HG03575 (cell line): Measurements from ENCODE around the gene ZDBF2.
"Not testable (repeated sequence)": the region's sequence is repeated elsewhere in the genome, so short reads cannot be mapped to it uniquely, and the experiment has no call there.

Experiments
- ATAC-seq: cut with Tn5 transposase; IDR thresholded peaks from one replicate; pipeline ENCODE4 v1.9.1; 2021; ENCODE audit not compliant: unreplicated experiment, insufficient number of reproducible peaks, low FRiP score; ENCODE audit errors: extremely low read depth

The ZDBF2 gene

GRCh38 chr2:206257861-206258260, 16.6 kb upstream of the ZDBF2 start:
- ATAC-seq, result no peak

DNA sequence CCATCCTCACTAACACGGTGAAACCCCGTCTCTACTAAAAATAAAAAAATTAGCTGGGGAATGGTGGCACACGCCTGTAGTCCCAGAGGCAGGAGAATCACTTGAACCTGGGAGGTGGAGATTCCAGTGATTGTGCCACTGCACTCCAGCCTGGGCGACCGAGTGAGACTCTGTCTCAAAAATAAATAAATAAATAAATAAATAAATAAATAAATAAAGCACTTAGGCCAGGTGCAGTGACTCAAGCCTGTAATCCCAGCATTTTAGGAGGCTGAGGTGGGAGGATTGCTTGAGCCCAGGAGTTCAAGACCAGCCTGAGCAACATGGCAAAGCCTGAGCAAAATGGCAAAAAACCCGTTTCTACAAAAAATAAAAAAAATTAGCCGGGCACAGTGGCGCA, 15.8 kb upstream of the ZDBF2 start:
- ATAC-seq, result not testable (repeated sequence)

GRCh38 chr2:206259376-206260187, 14.9 kb upstream of the ZDBF2 start:
- no peak for ATAC-seq

DNA sequence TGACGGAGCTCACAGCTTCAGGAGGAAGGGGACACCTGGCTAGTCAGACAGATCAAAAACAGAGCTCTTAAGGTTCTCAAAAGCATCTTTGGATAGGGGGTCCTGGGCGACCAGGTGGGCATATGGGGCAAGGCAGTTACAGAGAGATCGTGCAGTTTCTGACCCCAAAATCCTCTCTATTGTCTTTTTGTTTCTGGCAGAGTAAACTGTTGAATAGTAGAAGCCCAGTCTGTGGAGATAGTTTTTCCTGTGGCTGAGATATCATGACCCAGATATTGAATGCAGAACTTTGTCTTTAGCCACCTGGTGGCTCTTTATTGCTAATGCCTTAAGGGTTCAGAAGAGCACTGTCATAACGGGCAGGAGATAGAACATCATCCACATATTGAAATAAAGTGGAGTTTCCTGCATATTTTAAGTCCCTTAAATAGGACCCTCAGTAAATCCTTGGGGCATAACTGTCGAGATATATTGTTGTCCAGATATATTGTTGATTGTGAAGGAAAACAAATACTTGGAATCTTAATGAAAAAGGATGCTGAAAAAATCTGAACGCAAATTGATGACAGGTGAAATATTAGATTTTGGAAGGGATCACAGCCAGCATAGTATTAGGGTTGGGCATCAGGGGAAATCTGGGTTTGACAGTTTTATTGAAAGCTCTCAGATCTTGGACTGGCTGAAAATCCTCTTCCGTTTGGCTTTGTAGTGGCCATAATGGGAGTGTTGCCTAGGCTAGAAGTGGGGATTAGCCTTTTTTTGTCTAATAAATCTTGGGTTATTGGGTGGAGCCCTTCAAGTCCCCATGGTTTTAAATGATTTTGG, 14.1 kb upstream of the ZDBF2 start:
- peak; percentile 85 for ATAC-seq

- ATAC-seq, result no peak
Measured at GRCh38 chr2:206263959-206264603, 10.4 kb upstream of the ZDBF2 start.

GRCh38 chr2:206266130-206267125, 8.0 kb upstream of the ZDBF2 start:
- no peak for ATAC-seq

DNA sequence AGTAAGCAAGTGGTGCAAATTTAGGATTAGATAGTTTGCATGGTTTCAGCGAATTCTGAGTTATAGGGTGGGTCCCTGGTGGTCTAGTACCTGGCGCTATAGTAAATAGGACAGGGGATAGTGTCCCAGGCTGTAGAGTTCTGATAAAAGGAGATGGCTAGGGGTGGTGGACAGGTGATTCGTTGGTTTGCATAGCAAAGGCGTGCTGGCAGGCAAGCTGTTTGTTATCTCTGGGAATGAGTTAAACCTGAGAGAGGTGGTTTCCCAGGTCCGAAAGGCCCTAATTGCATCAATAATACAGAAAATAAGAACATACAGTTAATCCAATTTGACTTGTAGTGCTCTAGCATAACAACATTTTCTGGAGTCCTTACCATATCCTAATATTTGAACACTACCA, 6.9 kb upstream of the ZDBF2 start:
- ATAC-seq, result no peak

DNA sequence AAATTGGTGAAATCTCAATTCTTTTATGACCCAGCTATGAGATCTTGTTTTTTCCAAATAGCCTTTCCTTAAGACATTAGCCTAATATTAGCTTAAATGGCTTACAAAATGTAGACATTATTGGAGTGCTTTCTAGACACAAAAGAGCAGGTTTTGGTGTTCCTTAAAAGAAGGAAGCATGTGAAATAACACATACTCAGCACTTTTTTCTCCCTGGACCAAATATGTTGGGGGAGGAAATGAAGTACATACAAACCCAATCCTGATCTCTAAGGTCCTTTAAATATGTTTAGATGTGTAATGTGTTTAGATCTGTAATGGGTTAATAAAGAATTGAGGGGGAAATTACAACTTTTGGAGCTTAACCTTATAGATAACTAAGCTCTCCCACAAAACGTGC, 3.4 kb upstream of the ZDBF2 start:
- ATAC-seq, result no peak

- ATAC-seq, result no peak
Measured at GRCh38 chr2:206273905-206274304, 558 bp upstream of the ZDBF2 start.

DNA sequence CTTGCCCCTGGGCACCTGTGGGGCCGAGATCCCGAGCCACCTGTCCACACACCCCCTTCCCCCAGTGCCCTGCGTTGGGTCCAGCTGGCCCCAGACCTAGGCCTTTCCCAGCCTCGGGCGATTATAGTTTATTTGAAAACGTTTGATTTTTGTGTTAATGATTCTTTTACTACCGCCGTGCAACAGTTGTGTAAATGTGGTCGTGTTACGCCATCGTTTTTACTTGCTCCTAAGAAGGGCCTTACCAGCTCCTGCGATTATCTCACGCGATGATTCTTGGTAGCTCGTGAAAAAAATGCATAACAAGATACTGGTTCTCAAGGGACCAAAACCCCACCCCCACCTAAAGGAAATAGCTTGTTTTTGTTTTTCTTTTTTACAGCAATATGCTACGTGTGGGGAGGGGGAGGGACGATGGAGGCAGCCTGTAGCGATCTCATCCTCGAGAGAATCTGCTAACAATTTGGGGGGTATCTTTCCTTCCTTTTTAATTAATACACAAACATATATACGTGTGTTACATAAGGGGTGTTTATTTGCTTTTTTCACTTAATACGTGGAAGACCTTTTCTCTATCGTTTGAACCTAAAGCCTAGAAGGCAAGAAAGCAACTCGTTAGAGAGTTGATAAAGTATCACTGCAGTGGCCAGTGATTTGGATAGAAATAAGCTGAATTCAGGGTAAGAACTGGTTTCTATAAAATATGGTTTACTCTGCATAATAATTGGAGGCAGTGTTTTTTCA, 1.0 kb downstream of the ZDBF2 start:
- ATAC-seq, result no peak

DNA sequence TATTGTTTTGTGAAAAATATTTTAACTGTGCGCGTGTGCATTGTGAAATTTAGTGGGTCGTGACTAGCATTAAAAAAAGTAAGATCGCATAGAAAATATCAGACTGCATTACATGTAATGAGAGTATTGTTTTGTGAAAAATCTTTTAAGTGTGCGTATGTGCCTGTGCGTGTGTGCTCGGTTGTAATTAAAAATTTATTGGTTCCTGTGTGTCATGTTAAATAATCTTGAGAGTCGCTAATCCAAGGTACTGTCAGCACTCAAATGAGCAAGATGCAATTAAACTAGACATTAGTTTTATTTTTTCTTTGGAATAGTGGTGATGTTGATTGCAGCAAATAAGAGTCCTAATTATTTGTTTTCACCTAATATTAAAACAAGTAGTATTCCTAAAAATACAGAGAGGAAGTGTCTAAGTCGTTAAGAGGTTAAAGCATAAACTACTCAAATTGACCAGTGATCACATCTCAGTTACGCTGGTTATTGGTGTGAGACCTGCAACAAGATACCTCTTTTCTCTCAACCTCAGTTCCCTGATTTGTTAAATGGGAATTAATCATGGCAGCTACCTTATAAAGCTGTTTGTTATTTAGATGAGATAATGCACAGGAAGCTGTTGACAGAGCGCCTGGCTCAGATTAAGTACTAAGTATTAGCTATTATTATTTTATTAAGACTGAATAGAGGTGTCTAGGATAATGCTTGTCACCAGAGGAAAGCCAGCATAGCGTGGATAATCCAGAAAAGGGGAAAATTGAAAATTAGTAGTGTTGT, 1.9 kb downstream of the ZDBF2 start:
- no peak for ATAC-seq

GRCh38 chr2:206277503-206277902, 3.0 kb downstream of the ZDBF2 start:
- ATAC-seq, result no peak

GRCh38 chr2:206282746-206283145, 8.3 kb downstream of the ZDBF2 start:
- ATAC-seq, result no peak

DNA sequence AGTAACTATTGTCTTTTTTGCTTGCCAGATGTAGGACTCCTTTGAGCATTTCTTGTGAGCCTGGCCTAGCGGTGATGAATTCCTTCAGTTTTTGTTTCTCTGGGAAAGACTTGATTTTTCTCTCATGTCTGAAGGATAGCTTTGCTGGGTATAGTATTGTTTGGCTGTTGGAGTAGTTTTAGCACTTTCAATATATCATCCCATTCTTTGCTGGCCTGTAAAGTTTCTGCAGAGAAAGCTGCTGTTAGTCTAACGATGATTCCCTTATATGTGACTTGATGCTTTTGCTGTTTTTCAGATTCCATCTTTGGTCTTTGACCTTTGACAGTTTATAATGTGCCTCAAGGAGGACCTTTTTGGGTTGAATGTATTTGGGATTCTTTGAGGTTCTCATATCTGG, 12.7 kb downstream of the ZDBF2 start:
- ATAC-seq, result no peak

DNA sequence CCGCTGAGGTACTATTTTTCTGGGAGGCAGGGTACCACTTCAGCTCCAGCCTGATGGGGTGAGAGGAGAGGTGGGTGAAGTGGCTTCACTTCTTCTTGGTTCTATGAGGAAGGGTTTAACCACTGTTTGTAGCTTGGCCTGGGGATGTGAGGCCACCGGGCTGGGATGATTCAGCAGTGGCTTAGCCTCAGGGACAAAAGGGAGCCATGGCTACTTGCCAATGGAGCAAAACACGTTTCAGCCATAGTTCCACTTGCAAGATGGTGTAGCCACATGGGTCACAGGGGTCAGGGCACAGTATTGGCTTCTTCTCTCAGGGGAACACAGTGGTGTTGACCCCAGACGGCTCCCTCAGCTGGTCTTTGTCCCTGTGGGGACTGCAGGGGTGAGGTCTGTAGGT, 14.9 kb downstream of the ZDBF2 start:
- ATAC-seq, result no peak

- ATAC-seq, result no peak
Measured at GRCh38 chr2:206296128-206296527, 21.7 kb downstream of the ZDBF2 start.

- ATAC-seq, result not testable (repeated sequence)
Measured at GRCh38 chr2:206299608-206300007, 25.1 kb downstream of the ZDBF2 start.
